Nephron progenitor cell (in vitro differentiated cells): ENCODE data around the gene TSSK2.

ENCODE experiments used
- DNase-seq: peaks from one replicate; pipeline ENCODE4 v3.0.0; 2021
- H3K27ac Mint-ChIP-seq: 2 replicates; pipeline ENCODE4 v1.8.0; 2021; ENCODE audit warnings: mild to moderate bottlenecking, moderate library complexity, mixed read lengths
- H3K27me3 Mint-ChIP-seq: 2 replicates; pipeline ENCODE4 v1.8.0; 2021; ENCODE audit warnings: mild to moderate bottlenecking, low read depth, mixed read lengths; ENCODE audit not compliant: poor library complexity
- H3K36me3 Mint-ChIP-seq: 2 replicates; pipeline ENCODE4 v1.8.0; 2021; ENCODE audit warnings: low read depth, mixed read lengths
- H3K4me1 Mint-ChIP-seq: 2 replicates; pipeline ENCODE4 v1.8.0; 2021; ENCODE audit warnings: mixed read lengths
- H3K4me3 Mint-ChIP-seq: 2 replicates; pipeline ENCODE4 v1.8.0; 2021; ENCODE audit warnings: mild to moderate bottlenecking, moderate library complexity, mixed read lengths
- H3K9me3 Mint-ChIP-seq: 2 replicates; pipeline ENCODE4 v1.8.0; 2021; ENCODE audit warnings: mild to moderate bottlenecking, moderate library complexity, mixed read lengths
- CTCF ChIP-seq: fragments of 200-600 bp; sonication (generic); IDR thresholded peaks from 2 replicates; pipeline ENCODE4 v1.5.0; 2021; ENCODE audit warnings: antibody characterized with exemption

Gene TSSK2

GRCh38 chr22:19175602-19176174 lies 44.6 kb downstream of the TSSK2 start:
- H3K27me3 Mint-ChIP-seq: peaks cover 8% of the 10 kb centered on the region
- no peak for DNase-seq
- no peaks in the 10 kb centered on the region for H3K36me3 Mint-ChIP-seq
- peak overlapping the region; percentile 64 for H3K4me3 Mint-ChIP-seq
- no peak for TF ChIP-seq CTCF
- H3K4me1 Mint-ChIP-seq: peaks cover 52% of the 10 kb centered on the region
- H3K27ac Mint-ChIP-seq: peak overlapping the region; percentile 90
- no peaks in the 10 kb centered on the region for H3K9me3 Mint-ChIP-seq

GRCh38 chr22:19176175-19176643 lies 45.1 kb downstream of the TSSK2 start:
- Mint-ChIP-seq H3K27ac (peak overlapping the region; percentile 90), H3K27me3 (peaks cover 2% of the 10 kb centered on the region), H3K4me3 (peak overlapping the region; percentile 77), H3K9me3 (no peaks in the 10 kb centered on the region), H3K4me1 (peaks cover 50% of the 10 kb centered on the region), H3K36me3 (no peaks in the 10 kb centered on the region)
- no peak for TF ChIP-seq CTCF
- DNase-seq: peak; percentile 26

- TF ChIP-seq CTCF: no peak
- peaks cover 50% of the 10 kb centered on the region for H3K4me1 Mint-ChIP-seq
- no peaks in the 10 kb centered on the region for H3K36me3 Mint-ChIP-seq
- H3K4me3 Mint-ChIP-seq: peak overlapping the region; percentile 77
- no peak overlapping the region for H3K27ac Mint-ChIP-seq
- DNase-seq: no peak
- no peaks in the 10 kb centered on the region for H3K9me3 Mint-ChIP-seq
- H3K27me3 Mint-ChIP-seq: no peaks in the 10 kb centered on the region
Measured at GRCh38 chr22:19176732-19177131, 45.6 kb downstream of the TSSK2 start.

- H3K36me3 Mint-ChIP-seq: no peaks in the 10 kb centered on the region
- no peak overlapping the region for H3K27ac Mint-ChIP-seq
- TF ChIP-seq CTCF: no peak
- DNase-seq: no peak
- H3K4me3 Mint-ChIP-seq: peak overlapping the region; percentile 80
- H3K9me3 Mint-ChIP-seq: no peaks in the 10 kb centered on the region
- peaks cover 44% of the 10 kb centered on the region for H3K4me1 Mint-ChIP-seq
- peaks cover 3% of the 10 kb centered on the region for H3K27me3 Mint-ChIP-seq
Measured at GRCh38 chr22:19177164-19178064, 46.3 kb downstream of the TSSK2 start.

- H3K4me1 Mint-ChIP-seq: peaks cover 37% of the 10 kb centered on the region
- peak; percentile 73 for DNase-seq
- H3K9me3 Mint-ChIP-seq: no peaks in the 10 kb centered on the region
- H3K4me3 Mint-ChIP-seq: peak overlapping the region; percentile 79
- H3K27me3 Mint-ChIP-seq: peaks cover 3% of the 10 kb centered on the region
- TF ChIP-seq CTCF: no peak
- H3K36me3 Mint-ChIP-seq: no peaks in the 10 kb centered on the region
- no peak overlapping the region for H3K27ac Mint-ChIP-seq
Measured at GRCh38 chr22:19178065-19178656, 47.1 kb downstream of the TSSK2 start.
